Measurements from ENCODE around the gene EIF5.

EIF5 gene

DNA sequence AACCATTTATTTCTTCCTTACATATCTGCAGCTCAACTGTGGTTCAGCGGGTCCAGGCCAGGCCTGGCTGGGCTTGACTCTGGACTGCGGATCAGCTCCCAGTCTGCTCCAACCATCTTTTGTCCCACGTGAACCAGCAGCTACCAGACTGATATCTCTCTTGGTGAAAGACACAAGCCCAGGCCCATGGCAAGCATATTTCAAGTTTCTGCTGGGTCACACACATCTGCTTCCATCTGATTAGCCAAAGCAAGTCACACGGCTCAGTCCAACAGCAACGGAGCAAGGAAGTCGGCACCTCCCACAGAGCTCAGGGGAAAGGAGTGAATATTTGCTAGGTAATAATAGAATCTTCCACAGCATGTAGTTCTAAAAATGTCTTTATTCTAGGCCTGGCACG lies 26.5 kb downstream of the EIF5 start:
- H3K4me3 ChIP-seq (ENCODE audit: low read depth, low read length): no peak overlapping the region
- DNase-seq (ENCODE audit: low read depth, low spot score): no peak
- ChIA-PET POLR2A (no interaction called here), CTCF (interaction anchor here (1.0 to 1.2 kb wide), 3 partner anchors 9 to 30 kb away, joined by 3 read pairs; no protein-coding TSS in a partner anchor)
- no peak for TF ChIP-seq CTCF (IDR thresholded peaks at IDR 0.05; ENCODE audit: insufficient read depth, low read length, missing control alignments)

DNA sequence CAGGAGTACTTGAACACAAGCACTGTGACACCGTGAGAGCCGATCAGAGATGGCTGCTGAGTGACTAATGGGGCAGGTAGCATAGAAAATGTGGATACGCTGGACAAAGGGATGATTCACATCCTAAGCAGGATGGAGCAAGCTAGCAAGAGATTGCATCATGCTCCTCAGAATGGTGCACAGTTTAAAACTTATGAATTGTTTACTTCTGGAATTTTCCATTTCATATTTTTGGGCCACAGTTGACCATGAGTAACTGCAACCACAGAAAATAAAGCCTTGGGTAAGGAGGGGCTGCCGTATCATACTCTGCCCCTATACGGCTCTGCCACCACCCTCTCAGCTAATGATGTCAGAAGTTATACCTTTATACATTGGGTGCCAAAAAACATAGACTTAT lies 27.8 kb downstream of the EIF5 start:
- no peak for TF ChIP-seq CTCF (IDR thresholded peaks at IDR 0.05; ENCODE audit: insufficient read depth, low read length, missing control alignments)
- H3K4me3 ChIP-seq (ENCODE audit: low read depth, low read length): no peak overlapping the region
- DNase-seq (ENCODE audit: low read depth, low spot score): peak; percentile 82
- ChIA-PET POLR2A (interaction anchor here (1.1 kb wide), 1 partner anchor 28 kb away, joined by 5 read pairs; the partner anchor contains the start of gene EIF5), CTCF (interaction anchor here (0.8 to 1.1 kb wide), 4 partner anchors 19 to 29 kb away, joined by 3 to 5 read pairs (median 4); partner anchors contain the start of gene EIF5)

GRCh38 chr14:103362780-103363179 lies 28.7 kb downstream of the EIF5 start:
- H3K4me3 ChIP-seq (ENCODE audit: low read depth, low read length): no peak overlapping the region
- no peak for TF ChIP-seq CTCF (IDR thresholded peaks at IDR 0.05; ENCODE audit: insufficient read depth, low read length, missing control alignments)
- ChIA-PET POLR2A (interaction anchor here (1.1 kb wide), 1 partner anchor 29 kb away, joined by 5 read pairs; the partner anchor contains the start of gene EIF5), CTCF (interaction anchor here (0.8 to 1.1 kb wide), 4 partner anchors 18 to 29 kb away, joined by 3 to 5 read pairs (median 4); partner anchors contain the start of gene EIF5)
- DNase-seq (ENCODE audit: low read depth, low spot score): no peak

DNA sequence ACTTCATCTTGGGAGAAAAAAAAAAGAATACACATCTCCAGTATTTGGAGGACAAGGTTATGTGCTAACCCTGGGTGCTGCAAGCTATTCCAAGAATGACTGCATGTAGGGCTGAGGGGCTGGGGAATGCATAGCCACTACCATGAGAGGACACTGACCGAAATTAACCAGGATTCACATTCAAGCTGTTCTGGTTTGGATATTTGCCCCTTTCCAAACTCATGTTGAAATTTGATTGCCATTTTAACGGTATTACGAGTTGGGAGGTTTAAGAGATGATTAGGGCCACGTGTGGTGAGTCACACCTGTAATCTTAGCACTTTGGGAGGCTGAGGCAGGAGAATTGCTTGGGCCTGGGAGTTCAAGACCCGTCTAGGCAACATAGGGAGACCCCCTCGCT lies 32.7 kb downstream of the EIF5 start:
- no peak for DNase-seq (ENCODE audit: low read depth, low spot score)
- H3K4me3 ChIP-seq (ENCODE audit: low read depth, low read length): no peak overlapping the region
- CTCF ChIA-PET: interaction anchor here (1.5 to 2.5 kb wide), 4 partner anchors 9 to 24 kb away, joined by 4 to 10 read pairs (median 4); no protein-coding TSS in a partner anchor
- POLR2A ChIA-PET: no interaction called here
- no peak for TF ChIP-seq CTCF (IDR thresholded peaks at IDR 0.05; ENCODE audit: insufficient read depth, low read length, missing control alignments)

GRCh38 chr14:103367995-103368394 lies 34.0 kb downstream of the EIF5 start:
- POLR2A ChIA-PET: interaction anchor here (1.2 kb wide), 1 partner anchor 34 kb away, joined by 3 read pairs; the partner anchor contains the start of gene EIF5

More at GRCh38 chr14:103367995-103368394, 34.0 kb downstream of the EIF5 start:
- CTCF ChIA-PET: interaction anchor here (0.8 to 2.5 kb wide), 7 partner anchors 8 to 26 kb away, joined by 3 to 10 read pairs (median 4); no protein-coding TSS in a partner anchor
- no peak overlapping the region for H3K4me3 ChIP-seq (ENCODE audit: low read depth, low read length)
- DNase-seq (ENCODE audit: low read depth, low spot score): no peak
- no peak for TF ChIP-seq CTCF (IDR thresholded peaks at IDR 0.05; ENCODE audit: insufficient read depth, low read length, missing control alignments)
